HG03565 (cell line): ENCODE data around the gene PRDM1.

Experiments used
- ATAC-seq: cut with Tn5 transposase; IDR thresholded peaks from one replicate; pipeline ENCODE4 v1.9.1; 2021; ENCODE audit warnings: mild to moderate bottlenecking, moderate library complexity; ENCODE audit not compliant: unreplicated experiment

Gene PRDM1

GRCh38 chr6:106094964-106095335 lies 8.8 kb downstream of the PRDM1 start:
- no peak for ATAC-seq

GRCh38 chr6:106097411-106098231 lies 11.5 kb downstream of the PRDM1 start:
- ATAC-seq = peak; percentile 41

GRCh38 chr6:106098383-106099234 lies 12.5 kb downstream of the PRDM1 start:
- ATAC-seq = peak; percentile 31

- no peak for ATAC-seq
Observed at GRCh38 chr6:106099235-106099537, 13.1 kb downstream of the PRDM1 start.

- ATAC-seq = no peak
Observed at GRCh38 chr6:106100755-106101154, 14.6 kb downstream of the PRDM1 start.

GRCh38 chr6:106101466-106101865 lies 15.3 kb downstream of the PRDM1 start:
- ATAC-seq = no peak

GRCh38 chr6:106102034-106102433 lies 15.9 kb downstream of the PRDM1 start:
- ATAC-seq = peak; percentile 54

- ATAC-seq = no peak
Observed at GRCh38 chr6:106102967-106103727, 17.0 kb downstream of the PRDM1 start.

- no peak for ATAC-seq
Observed at GRCh38 chr6:106103728-106104109, 17.6 kb downstream of the PRDM1 start.

- no peak for ATAC-seq
Observed at GRCh38 chr6:106104476-106104875, 18.3 kb downstream of the PRDM1 start.

- ATAC-seq = no peak
Observed at GRCh38 chr6:106104941-106105340, 18.8 kb downstream of the PRDM1 start.

- ATAC-seq = no peak
Observed at GRCh38 chr6:106105493-106105892, 19.4 kb downstream of the PRDM1 start.

GRCh38 chr6:106106276-106107042 lies 20.3 kb downstream of the PRDM1 start:
- no peak for ATAC-seq

- ATAC-seq = no peak
Observed at GRCh38 chr6:106107043-106107613, 21.0 kb downstream of the PRDM1 start.

GRCh38 chr6:106108129-106108528 lies 22.0 kb downstream of the PRDM1 start:
- ATAC-seq = no peak

- no peak for ATAC-seq
Observed at GRCh38 chr6:106109029-106109428, 22.9 kb downstream of the PRDM1 start.

GRCh38 chr6:106110164-106110826 lies 24.2 kb downstream of the PRDM1 start:
- no peak for ATAC-seq

GRCh38 chr6:106112433-106112832 lies 26.3 kb downstream of the PRDM1 start:
- no peak for ATAC-seq

GRCh38 chr6:106113256-106113959 lies 27.3 kb downstream of the PRDM1 start:
- ATAC-seq = no peak
